Kasumi-1 (cell line): Measurements from ENCODE around the gene KDM2A.
A peak's percentile ranks its signal among the peaks of the same experiment; 100 is the strongest.
"Not testable (repeated sequence)": the region's sequence is repeated elsewhere in the genome, so short reads cannot be mapped to it uniquely, and the experiment has no call there.

Experiments
- DNase-seq, 2 experiments: peaks; one replicate each; lab custom pipeline; 2025; lab: John Stamatoyannopoulos, UW

The KDM2A gene

GRCh38 chr11:67167719-67168118 is 48.7 kb downstream of the KDM2A start:
- no peak for DNase-seq

- not testable (repeated sequence) for DNase-seq
Observed at GRCh38 chr11:67168911-67169310, 49.8 kb downstream of the KDM2A start.

GRCh38 chr11:67174311-67174710 is 55.2 kb downstream of the KDM2A start:
- DNase-seq: no peak

- DNase-seq: no peak
Observed at GRCh38 chr11:67177399-67178281, 58.6 kb downstream of the KDM2A start.

DNA sequence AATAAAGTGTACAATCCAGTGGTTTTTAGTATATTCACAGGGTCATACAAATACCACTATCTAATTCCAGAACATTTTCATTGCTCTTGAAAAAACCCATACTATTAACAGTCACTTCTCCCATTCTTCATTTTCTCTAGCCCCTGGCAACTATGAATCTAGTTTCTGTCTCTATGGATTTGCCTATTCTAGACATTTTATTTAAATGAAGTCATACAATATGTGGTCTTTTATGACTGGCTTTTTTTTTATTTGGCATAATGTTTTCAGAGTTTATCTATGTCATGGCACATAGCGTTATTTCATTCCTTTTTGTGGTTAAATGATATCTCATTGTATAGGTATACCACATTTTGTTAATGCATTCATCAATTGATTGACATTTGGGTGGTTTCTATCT is 59.4 kb downstream of the KDM2A start:
- no peak for DNase-seq

DNA sequence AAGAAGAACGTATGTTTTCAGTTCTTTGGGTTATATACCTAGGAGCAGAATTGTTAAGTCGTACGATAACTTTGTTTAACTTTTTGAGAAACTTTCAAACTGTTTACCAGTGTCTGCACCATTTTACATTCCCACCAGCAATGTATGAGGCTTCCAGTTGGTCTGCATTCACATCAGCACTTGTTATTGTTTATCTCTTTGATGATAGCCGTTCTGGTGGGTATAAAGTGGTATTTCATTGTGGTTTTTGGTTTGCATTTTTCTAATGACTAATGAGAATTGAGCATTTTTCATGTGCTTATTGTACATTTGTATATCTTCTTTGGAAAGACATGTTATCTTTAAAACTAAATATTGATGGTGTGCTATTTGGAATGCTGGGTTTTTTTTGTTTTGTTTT is 59.8 kb downstream of the KDM2A start:
- DNase-seq: no peak

- no peak for DNase-seq
Observed at GRCh38 chr11:67179892-67180490, 60.9 kb downstream of the KDM2A start.

GRCh38 chr11:67194096-67194495 is 75.0 kb downstream of the KDM2A start:
- DNase-seq: no peak

DNA sequence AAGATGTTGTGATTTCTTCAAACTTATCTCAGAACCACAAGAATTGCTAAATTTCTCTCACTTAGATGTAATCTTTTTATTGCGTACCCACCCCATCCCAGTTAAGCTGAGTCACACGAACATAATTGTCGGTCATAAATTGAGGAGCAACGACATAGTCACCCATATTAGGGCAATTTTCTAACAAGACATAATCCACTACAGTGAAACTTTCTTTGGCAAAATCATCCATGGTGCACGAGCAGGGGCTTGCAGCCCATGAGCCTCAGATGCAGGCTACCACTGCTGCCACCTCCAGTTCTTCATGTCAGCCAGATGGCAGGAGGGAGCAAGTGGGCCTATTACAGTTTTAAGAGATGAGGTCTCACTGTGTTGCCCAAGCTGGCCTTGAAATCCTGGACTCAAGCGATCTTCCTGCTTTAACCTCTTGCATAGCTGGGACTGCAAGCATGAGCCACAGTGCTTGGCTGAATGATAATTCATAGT is 77.0 kb downstream of the KDM2A start:
- DNase-seq: no peak

DNA sequence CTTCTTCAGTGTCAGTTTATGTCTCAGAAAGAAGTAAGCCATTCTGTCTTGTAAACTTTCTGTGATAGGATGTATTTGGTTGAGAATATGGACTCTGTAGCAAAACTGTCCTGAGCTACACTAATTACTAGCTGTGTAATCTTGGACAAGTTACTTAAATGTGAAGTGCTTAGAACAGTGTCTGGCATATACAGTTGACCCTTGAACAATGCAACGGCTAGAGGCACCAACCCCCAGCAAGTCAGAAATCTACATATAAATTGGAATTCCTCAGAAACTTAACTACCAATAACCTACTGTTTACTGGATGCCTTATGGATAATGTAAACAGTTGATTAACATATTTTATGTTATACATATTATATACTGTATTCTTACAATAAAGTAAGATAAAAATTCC is 78.5 kb downstream of the KDM2A start:
- DNase-seq: no peak

- not testable (repeated sequence) for DNase-seq
Observed at GRCh38 chr11:67198781-67199180, 79.7 kb downstream of the KDM2A start.

- DNase-seq: no peak
Observed at GRCh38 chr11:67199751-67200150, 80.7 kb downstream of the KDM2A start.

DNA sequence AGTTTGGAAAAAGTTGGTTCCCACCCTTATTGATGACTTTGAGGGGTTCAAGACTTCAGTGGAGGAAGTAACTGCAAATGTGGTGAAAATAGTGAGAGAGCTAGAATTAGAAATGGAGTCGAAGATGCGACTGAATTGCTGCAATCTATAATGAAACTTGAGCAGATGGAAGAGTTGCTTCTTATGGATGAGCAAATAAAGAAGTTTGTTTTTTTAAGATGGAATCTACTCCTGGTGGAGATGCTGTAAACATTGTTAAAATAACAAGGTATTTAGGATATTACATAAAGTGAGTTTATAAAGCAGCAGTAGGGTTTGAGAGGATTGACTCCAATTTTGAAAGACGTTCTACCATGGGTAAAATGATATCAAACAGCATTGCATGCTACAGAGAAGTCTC is 83.0 kb downstream of the KDM2A start:
- DNase-seq: no peak

GRCh38 chr11:67204822-67205221 is 85.8 kb downstream of the KDM2A start:
- DNase-seq: no peak

- DNase-seq: not testable (repeated sequence)
Observed at GRCh38 chr11:67209222-67209621, 90.2 kb downstream of the KDM2A start.

DNA sequence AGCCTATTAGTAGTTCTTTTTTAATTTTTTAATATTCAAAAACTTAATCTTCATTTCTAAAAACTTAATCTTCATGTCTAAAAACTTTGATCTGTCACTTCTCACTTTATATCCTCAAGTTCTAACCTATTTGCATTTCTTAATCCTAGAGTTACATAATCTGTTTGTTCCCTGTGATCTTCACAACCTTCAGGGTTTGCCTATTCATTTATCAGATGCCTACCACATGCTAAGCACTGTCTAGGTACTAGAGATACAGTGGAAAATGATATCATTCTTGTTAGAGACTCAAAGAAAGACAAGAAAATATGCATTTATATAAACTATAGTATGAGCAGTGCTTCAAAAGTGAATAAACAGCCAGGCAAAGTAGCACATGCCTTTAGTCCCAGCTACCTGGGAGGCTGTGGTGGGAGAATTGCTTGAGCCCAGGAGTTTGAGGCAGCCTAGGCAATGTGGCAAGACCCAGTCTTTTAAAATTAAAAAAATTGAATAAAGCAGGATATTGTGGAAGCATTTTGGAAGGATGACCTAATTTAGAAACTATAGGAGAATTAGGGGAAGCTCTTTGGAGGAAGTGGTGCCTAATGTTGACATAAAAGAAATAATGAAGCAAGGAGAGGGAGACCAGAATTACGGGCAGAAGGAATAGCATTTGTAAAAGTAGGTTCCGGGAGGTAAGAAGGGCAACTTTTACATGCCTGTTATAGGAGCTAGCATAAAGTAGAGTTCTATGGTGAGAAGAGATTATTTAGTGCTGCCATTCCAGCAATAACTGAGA is 92.8 kb downstream of the KDM2A start:
- DNase-seq: peak in 1 of 2 experiments; percentile 44

- DNase-seq: no peak
Observed at GRCh38 chr11:67213178-67213621, 94.1 kb downstream of the KDM2A start.

DNA sequence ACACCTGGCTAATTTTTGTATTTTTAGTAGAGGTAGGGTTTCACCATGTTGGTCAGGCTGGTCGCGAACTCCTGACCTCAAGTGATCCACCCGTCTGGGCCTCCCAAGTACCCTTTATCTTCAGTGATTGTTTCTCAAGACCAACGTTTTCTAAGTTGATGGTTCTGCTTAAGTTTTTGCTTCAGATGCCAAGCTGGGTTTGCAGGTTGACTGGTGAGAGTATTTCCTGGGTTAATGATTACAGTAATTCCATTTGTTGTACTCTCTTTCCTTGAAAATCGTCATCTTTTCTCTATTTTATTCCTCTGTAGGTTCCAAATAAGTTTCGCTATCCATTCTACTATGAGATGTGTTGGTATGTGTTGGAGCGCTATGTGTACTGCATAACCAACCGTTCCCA is 108.7 kb downstream of the KDM2A start:
- no peak for DNase-seq

- no peak for DNase-seq
Observed at GRCh38 chr11:67230406-67230805, 111.3 kb downstream of the KDM2A start.

- no peak for DNase-seq
Observed at GRCh38 chr11:67230886-67231285, 111.8 kb downstream of the KDM2A start.

DNA sequence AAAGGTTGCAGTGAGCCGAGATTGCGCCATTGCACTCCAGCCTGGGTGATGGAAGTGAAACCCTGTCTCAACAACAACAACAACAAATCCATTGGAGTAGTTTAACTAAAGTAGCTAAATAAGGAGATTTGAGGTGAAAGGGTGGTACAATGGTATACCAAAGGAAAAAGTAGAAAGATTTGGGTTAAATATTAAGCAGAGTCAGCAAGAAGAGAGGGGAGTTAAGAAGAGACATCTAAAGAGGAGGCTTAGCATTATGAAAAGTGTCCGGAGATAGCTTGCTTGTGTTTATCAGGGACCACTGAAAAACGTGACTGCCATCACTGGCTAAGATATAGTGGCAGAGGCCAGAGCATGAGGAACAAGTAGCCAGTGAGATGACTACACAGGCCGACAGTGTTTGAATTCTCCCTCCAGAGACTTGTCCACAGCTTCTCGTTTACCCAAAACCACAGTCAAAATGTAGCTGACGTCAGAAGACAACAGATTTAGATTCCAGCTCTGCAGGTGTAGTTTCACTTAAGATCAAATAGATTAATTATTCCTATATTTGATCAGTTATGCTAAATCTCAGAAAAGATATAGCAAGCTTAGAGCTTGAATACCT is 114.6 kb downstream of the KDM2A start:
- DNase-seq: no peak

- DNase-seq: not testable (repeated sequence)
Observed at GRCh38 chr11:67234571-67234970, 115.5 kb downstream of the KDM2A start.
